ENCODE measurements around the gene SRRD.

DNA sequence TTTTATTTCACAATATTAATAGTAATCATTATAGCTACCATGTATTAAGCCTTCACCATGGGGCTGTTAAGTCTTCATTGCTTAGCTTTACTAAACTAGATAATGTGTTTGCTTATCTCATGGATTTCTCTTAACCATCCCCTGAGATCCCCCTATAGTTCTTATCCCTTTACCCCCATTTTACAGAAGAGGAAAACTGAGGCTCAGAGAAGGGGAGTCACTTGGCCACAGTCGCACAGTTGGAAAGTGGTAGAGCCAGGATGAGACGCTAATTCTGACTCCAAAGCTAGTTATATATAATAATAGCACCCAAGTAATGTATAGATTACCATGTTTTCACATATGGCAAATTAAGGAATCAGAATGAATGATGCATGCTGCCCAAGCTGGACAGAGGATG, 38.3 kb downstream of the SRRD start:
- TF ChIP-seq, protein P1, sequence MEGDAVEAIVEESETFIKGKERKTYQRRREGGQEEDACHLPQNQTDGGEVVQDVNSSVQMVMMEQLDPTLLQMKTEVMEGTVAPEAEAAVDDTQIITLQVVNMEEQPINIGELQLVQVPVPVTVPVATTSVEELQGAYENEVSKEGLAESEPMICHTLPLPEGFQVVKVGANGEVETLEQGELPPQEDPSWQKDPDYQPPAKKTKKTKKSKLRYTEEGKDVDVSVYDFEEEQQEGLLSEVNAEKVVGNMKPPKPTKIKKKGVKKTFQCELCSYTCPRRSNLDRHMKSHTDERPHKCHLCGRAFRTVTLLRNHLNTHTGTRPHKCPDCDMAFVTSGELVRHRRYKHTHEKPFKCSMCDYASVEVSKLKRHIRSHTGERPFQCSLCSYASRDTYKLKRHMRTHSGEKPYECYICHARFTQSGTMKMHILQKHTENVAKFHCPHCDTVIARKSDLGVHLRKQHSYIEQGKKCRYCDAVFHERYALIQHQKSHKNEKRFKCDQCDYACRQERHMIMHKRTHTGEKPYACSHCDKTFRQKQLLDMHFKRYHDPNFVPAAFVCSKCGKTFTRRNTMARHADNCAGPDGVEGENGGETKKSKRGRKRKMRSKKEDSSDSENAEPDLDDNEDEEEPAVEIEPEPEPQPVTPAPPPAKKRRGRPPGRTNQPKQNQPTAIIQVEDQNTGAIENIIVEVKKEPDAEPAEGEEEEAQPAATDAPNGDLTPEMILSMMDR (IDR thresholded peaks at IDR 0.05), result no peak
- no peak for TF ChIP-seq POLR2AphosphoS5 (IDR thresholded peaks at IDR 0.05)
- no peak for TF ChIP-seq POLR2A (IDR thresholded peaks at IDR 0.05)

Measured in stomach (tissue), 4 donors.